NCI-H510A treated with DMSO at 0.1 percent for 48 hours (cell line): Measurements from ENCODE around the gene RALGPS1.
A peak's percentile ranks its signal among the peaks of the same experiment; 100 is the strongest.
"Not testable (repeated sequence)": the region's sequence is repeated elsewhere in the genome, so short reads cannot be mapped to it uniquely, and the experiment has no call there.

Source experiments
- DNase-seq: peaks from one replicate; lab custom pipeline; 2025; lab: John Stamatoyannopoulos, UW

The RALGPS1 gene

DNA sequence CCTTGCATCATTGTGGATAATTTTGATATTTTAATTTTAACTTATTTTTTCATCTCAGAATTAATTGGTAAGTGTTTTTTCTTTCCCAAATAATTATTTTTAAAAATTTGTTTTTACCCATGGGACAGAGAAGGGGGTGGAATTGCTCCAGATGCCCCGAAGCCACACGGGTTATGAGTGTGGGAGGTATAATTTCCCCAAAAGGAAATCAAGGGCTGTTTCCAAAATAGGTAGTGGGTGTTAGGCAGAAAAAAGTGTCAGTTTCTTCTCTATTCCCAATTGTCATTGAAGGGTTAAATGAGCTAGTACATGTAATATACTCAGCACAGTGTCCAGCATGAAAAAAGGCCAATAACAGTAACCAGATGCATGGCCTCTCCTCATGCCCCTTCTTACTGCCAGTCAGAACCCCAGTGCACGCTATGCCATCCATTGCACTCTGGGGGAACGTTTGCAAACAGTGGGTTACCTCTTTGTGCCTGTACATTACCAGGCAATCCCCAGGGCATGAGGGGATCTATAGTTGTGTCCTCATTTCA is 244.3 kb downstream of the RALGPS1 start:
- no peak for DNase-seq

DNA sequence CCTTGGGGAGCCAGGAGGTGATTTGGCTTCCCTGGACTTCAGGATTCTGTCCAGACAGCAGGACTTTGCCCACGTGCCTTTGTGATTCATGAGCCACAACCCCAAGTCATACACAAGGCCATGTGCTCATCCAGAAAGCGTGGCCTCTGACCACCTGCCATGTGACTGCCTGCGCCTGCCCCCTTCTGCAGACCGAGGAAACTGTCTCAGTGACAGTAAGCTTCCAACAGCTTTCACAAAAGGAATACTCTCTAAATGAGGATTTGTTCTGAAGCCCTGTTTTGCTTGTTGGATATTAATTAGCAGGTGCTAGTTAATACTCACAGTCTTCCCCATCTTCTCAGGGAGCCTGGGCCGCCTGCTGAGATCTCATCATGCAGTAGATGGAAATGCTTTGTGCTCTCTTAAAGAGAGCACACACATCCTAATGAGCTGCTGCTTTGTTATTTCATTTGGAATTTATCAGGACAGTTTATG is 244.8 kb downstream of the RALGPS1 start:
- no peak for DNase-seq

DNA sequence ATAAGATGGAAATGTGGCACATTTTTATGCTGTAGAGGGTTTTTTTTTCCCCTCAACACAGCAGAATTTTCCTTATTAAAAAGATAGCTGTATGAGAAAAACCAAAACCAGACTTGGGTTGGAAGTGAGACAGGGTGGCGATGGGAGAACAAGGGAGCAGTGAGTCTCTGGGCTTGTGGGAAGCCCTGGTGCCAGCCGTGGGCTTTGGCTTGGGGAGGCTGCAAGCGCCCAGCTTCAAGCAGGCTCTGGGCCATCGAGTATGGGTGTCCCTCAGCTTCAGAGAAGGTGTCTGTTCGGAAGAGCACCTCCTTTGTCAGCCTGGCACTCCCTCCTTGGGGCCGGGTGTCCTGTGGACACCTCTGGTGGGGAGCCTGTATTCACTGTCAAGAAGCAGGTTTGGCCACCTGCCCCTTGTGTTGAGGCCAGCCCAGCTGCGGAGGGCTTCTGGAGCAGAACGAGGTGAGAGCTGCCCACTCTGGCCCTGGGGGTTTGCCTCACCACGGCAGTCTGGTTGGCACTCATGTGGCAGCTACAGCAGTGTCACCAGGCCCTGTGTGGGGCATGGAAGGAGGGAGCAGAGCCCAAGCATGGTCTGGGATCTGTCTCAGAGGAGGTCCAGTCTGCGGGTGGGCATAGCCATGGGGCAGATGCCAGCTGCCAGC is 245.5 kb downstream of the RALGPS1 start:
- no peak for DNase-seq

DNA sequence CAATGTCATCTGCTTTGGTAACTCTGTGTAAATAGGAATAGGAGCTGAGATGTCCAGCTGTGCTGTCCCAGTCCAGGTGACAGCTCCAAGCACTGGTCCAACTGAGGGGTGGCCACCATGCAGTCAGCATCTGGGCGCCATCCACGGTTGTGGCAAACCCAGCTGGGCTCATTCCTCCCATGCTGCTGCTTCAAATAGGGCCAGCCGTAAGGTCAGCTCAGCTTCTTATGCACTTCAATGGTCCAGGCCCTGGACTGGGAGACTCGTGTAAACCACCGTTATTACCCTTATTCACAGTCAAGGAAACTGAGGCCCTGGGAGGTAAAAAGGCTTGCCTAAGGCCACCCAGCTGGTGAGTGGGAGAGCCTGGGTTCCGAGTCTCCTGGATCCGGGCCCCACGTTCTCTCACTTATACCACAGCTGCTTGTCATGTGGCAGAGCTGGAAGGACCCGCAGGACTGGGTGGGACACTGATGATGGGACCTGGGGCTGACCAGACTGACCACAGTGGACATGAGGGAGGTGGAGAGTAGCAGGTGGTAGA is 246.6 kb downstream of the RALGPS1 start:
- DNase-seq = no peak

DNA sequence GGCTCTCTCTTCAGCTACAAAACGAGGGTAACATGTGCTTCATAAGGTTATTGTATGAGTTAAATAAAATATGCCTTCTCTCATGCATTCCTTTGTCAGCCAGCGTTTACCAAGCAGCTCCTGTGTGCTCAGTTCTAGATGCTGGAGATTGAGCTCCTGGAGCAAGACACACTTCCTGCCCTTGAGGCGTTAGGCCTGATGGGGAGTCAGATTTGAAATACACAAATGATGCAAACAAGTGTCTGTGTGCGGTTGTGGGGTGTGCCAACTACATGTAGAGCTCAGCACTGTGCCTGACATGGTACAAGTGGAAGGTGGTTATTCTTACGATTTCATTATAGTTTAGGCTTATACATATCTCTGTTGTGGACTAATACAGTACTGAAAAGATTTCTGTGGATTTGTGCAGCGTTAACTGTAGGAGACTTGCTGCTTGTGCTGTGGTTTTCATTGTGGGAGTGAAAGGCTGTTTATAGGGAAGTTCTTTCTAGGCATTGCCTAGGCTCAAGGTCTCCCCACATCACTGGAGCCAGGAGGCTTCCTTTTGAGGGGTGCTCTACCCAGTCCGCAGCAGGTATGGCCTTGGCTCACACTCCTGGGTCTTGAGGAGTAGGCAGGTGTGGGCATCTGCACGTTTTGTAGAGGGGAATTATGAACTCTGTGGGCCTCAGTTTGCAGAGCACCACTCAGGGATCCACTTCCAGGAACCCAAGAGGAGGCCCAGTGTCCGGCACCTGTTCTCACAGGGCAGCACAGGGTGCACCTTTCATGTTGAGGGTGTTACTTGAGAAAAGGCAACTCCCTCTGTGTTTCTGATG is 247.7 kb downstream of the RALGPS1 start:
- DNase-seq = no peak

DNA sequence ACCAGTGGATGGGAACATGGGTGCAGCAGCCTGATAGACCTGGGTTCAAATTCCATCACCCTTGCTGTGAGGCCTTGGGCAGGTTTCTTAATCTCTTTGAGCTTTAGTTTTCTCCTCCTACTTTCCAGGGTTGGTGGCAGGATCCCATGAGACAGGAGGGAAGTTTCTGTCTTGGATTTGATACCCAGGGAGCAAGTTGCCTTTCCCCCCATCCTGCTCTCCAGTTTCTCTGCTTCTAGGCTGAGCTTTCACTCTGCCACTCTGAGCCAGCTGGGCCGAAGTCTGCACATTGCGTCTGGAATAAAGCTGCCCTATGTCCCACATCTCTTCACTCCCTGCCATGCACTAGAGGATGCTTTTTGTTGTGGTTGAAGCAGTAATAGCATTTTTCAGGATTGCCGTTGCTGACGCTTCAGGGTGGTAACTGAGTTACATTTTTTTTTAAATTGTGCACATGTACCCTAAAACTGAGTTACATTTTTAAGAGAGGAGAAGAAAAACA is 248.3 kb downstream of the RALGPS1 start:
- no peak for DNase-seq

DNA sequence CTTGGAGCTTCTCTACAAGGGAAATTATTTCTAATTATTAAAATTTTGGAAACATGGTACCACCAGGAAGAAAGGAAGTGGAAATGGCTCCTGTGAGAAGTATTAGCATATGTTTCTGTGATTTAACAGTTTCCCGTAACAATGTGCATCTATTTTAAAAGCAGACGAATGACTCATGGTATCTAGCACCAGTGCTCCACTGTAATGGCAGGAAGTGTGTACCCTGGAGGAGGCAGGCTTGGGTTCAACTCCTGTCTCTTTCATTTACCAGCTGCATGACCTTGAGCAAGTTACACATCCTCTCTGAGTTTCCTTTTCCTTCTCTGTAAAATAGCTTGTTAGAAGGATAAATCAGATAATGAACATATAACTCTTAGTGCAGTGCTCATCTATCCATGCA is 248.8 kb downstream of the RALGPS1 start:
- no peak for DNase-seq

DNA sequence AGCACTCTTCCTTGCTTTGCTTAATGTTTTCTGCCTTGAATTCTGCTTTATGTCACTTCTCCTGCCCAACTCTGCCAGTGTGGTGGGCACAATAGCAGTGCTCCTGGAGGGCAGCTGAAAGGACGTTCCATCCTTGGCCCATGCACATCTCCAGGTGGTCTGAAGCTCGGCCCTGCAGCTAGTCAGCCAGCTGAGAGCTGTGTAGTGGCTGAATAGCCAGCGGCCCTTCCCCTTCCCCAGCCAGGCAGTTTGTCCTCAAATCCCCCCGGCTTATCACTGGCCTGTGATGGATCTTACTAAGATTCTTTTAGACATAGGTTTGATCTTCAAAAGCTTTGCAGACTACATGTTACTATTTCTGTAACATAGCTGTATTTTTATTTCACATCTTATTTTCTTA is 250.5 kb downstream of the RALGPS1 start:
- no peak for DNase-seq

DNA sequence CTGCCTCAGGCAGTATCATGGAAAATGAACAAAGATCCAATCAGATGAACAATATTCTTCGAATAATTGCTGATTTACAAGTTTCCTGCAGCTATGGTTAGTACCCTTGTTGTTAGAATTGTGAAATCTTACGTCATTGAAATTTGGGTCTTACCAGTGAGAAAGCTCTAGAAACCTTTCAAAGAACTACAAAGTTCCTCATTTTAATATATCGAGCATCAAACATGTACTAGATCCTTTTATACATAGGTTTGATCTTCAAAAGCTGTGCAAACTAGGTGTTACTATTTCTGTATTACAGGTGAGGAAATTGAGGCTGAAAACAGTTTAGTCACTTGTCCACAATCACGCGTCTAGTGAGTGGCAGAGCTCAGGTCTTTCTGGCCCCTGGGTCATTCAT is 251.5 kb downstream of the RALGPS1 start:
- no peak for DNase-seq

DNA sequence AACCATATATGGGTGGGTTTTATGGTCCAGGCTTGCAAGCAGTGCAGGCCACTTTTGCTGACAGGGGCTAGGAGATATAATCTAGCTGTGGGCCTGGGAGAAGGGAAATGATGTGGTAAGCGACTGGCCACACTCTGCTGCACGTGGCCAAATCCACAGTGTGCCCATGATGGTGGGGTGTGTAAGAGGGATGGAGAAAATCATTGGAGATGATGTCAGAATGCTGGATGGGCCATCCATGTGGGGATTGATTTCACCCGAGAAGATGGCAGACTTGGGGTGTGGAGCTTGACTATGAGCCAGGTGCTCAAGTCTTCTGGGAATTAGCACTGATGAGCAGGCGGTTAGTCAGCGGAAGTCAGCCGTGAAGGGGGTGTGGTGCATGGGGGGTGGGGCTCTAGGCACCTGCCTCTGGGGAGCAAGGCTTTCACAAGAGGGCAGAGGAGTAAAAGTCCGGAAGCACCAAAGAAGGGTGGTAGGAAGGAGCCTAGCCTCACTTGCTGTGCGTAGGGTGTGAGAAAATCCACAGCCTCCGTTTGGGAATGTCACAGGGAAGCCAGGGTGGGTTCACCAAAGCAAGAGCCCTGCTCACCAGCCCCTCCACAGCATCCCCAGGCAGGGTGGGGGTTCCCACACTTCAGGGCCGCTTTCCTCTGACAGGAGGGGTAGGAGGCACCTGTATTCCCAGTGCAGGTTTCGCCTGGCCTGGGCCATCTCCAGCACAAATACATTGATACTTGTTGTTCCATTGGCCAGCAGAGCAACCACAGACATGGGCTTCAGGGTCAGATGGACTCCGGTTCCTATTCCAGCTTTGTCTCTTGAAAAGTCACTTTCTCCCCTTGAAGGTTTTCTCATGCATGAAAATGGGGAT is 252.3 kb downstream of the RALGPS1 start:
- peak; percentile 81 for DNase-seq

DNA sequence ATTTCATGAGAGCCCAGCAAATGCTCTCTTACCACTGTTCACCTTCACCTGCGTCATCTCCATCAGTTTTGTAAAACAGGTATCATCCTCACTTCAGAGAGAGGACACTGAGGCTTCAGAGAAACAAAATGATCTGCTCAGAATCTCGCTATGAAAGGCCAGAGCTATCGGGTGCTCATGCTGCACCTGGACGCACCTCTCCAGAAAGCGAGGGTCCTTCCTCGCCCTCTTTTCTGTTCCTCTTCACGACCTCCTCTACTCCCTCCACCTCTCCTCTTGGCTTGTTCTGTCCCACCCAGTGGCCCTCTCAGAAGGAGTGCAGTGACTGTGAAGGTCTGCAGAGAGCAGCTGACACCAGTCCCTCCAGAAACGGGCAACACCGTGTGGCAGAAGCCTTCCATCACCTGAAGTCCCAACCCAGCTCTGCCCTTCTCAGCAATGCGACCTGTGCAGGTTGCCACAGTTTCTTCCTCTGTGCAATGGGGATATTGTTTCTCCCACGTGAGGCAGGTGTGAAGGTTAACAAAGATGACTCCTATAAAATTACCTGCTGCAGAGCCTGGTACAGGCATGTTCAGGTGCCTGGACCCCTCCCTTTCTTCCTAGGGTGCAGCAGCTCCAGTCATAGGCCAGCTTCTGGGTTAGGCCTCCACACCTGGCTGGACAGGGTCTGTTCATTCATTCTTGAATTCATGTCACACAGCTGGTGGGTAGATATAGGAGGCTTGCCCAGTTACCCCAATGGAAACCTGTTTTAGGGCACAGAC is 253.2 kb downstream of the RALGPS1 start:
- DNase-seq = no peak

DNA sequence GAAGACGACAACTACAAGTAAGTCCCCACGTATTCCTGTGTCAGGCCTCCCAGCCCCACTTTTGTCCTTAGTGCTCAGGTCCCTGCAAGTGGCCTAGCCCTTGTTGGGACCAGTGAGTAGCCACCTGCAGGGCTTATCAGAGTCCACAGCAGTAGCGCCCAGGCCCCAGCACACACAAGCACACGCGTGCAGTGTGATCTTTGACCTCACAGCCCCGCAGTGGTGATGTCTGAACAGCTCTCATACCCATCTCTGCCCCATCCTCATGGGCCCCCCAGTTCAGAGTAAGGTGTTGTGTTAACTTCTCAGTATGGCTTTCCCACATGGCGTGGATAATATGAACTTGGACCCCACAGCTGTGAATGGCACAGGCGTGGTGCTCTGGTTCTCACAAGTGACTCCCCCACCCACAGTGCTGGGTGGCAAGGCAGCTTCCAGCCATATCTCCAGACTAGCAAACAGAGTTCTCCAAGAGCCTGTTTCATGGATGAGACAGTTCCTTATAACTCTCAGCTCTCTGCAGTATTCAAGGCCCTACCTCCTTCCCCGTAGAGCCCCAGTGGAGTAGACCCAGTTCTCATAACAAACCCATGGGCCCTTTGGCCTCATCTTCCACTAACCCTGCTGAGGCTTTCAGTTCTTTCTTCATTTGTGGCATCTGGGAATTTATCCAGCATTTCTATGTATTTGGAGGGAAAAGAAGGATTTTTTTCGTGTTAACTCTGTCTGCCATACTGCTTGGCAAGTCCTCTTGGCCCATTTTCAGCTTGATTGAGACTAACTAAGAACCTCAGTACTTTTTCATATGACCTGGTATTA is 254.4 kb downstream of the RALGPS1 start:
- no peak for DNase-seq

DNA sequence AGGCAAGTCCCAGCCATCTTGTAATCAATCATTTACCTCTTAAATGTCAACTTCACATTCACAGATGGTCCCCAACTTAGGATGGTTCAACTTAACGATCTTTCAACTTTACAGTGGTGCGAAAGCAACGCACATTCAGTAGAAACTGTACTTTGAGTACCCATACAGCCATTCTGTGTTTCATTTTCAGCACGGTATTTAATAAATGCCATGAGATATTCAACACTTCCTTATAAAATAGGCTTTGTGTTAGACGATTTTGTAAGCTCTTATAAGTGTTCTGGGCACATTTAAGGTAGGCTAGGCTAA is 254.9 kb downstream of the RALGPS1 start:
- no peak for DNase-seq

DNA sequence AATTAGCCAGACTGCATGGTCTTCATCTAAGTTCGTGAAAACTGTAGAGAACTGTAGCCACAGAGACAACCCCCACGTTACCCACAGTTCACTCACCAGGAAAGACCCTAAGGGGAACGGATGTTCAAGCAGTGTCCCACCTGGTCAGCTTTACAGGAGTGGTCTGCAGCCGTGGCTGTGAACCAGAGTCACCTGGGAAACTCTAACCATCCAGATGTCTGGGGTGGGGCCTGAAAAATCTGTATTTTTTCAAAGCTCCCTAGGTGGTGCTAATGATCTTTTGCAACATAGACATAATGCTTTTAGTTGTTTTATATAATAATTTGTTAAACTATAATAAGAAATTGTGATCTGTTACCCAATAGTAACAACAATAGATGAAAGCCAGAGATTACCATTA is 255.5 kb downstream of the RALGPS1 start:
- DNase-seq = no peak

DNA sequence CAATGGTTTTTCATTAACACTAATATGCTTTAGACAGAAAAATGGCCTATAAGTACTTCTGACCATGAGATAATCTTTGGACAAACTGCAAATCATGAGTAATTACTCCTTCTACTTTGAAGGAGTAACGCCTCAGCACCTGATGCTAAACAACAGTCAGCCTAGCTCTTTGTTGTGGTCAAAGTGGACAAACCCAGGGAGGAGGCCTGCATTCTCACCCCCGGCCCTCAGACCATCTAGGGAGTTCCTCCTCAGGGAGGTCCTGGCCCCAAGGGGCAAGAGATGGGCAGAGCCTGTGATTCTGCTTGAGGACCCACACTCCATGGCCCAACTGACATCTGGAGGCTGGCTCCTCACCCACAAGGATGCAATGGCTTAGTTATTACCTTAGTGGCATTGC is 256.1 kb downstream of the RALGPS1 start:
- no peak for DNase-seq

DNA sequence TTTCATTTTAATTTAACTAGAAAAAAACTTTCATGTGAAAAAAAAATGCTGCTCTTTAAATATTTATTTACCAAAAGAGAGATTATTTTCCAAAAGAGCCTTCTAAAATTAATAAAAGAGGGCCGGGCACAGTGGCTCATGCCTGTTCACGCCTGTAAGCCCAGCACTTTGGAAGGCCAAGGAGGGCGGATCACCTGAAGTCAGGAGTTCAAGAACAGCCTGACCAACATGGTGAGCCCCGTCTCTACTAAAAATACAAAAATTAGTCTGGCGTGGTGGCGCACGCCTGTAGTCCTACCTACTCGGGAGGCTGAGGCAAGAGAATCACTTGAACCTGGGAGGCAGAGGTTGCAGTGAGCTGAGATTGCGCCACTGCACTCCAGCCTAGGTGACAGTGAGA is 256.8 kb downstream of the RALGPS1 start:
- DNase-seq = not testable (repeated sequence)

DNA sequence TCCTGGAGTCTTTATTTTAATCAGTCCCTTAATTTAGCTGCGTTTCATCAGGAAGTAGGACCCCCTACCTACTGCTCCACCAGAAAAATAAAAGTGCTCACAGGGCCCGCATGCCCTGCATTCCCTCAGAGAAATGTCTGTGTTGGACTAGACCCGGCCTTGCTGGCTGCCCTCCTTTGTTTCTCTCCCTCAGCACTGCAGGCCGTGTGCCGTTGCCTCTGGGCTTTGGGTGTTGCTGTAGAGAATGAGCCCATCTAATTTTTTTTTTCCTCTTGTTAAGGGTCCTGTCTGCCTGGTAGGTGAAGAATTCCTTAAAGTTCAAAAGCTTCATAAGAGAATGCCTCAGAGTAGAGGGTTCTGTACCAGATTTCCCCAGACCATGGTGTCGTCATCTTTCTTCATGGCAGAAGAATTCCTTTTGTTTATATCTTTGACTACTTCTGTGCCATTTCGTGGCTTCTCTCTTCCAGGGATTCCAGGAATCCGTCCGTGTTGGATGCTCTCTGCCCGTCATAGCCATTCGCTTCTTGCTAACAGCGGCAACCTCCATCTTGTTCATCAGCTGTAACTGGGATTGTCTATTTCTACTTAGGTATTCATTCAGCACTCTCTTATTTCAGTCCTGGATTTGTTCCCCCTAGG is 257.6 kb downstream of the RALGPS1 start:
- DNase-seq = no peak

DNA sequence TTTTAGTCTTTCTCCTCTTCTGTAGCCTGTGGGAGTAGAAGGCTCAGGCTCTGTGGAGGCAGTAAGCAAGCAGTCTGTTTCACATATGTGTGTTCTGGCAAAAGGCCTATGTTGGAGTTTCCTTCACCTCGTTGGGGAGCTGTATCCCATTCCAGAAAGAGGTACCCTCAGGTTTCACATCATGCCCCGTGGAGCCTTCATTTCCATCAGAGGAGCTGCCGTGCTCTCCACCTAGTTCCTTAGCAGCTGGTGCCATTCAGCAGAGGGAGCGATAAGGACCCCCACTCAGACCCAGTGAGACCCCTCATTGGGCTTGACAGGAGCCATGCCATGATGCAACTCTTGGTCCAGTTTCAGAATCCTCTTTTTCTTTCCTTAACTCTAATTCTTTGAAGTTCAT is 258.5 kb downstream of the RALGPS1 start:
- DNase-seq = no peak

DNA sequence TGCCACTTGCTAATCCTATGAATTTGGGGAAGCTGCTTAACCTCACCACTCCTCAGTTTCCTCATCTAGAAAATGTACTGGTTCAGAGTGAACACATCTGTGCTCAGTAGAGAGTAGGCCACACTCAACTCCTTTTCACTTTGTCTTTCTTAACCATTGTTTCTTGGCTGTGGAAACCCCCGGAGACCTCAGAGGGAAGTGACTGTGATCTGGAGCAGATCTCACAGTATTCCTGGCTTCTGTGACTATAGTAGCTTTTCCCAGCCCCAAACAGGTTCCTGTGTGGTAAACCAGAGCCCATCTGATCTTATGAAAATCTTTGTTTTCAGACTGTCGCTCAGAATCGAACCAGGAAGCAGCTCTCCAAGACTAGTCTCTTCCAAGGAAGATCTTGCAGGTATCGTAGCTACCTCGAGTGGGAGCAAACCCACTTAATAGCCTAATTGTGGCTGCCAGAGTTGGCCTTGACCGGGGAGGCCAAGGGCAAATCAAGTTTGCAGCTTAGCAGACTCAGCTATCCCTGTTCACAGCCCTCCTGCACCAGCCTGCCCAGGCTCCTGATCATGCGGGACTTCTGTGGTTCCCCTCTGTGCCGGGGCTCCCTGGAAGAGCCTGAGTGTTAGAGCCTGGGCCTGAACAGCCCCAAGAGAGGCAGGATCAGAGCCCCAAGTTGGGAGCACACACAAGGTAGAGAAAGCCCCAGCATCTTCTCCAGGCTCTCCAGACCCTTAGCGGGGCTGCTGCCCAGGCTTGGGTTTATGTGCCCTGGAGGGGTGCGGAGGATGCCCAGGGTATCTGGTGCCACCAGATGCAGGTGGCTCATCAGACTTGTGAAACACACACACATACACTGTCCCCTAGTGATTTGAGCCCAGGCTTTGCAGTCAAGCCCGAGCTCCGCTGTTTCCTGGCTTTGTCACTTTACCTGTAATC is 260.1 kb downstream of the RALGPS1 start:
- DNase-seq = no peak
